A549 (cell line): ENCODE measurements around the gene KDM5C. TPM values are rescaled to one million over a fixed set of nuclear protein-coding genes. Genes with fewer than 3 reads are reported as not detected.

ENCODE experiments used
- ATAC-seq, 2 experiments: fragments of 200-7000 bp in 1 of 2; fragments of >200 bp in 1 of 2; cut with Nextera tagmentation in 1 of 2; cut with Tn5 transposase in 1 of 2; 3 replicates each; pipeline versions ENCODE4 v1.8.0 to v1.9.1; 2018 to 2020; ENCODE audit warnings: mild to moderate bottlenecking in 1 of 2, moderate library complexity in 1 of 2
- CTCF ChIA-PET: fragments of 300-600 bp; sonication (Branson Sonifier 250); formaldehyde crosslinking; extraction: SDS; loops from one replicate; lab custom pipeline; 2021; ENCODE audit warnings: antibody characterized with exemption, inconsistent platforms; lab: Yijun Ruan, JAX
- POLR2A ChIA-PET: fragments of 350-600 bp; formaldehyde crosslinking; extraction: SDS; loops from one replicate; lab custom pipeline; 2021; ENCODE audit warnings: antibody characterized with exemption, inconsistent platforms; lab: Yijun Ruan, JAX
- DNase-seq, 2 experiments: peaks; one replicate each; pipeline versions ENCODE4 v3.0.0 to v3.0.0-alpha.2; 2011 to 2016; ENCODE audit warnings: low read depth in 1 of 2, low spot score in 1 of 2
- FAIRE-seq: peaks from 2 replicates; lab custom pipeline; 2011; peaks lifted over from hg19 to GRCh38; lab: Jason Lieb, UNC
- H3K27ac ChIP-seq, 2 experiments: fragments of >200 bp; sonication (Bioruptor Twin); formaldehyde crosslinking; 3 replicates each; pipeline ENCODE4 v1.5.1; 2016 to 2017
- H3K4me1 ChIP-seq: fragments of >200 bp; sonication (Bioruptor Twin); formaldehyde crosslinking; 3 replicates; pipeline ENCODE4 v1.6.1; 2016
- H3K4me2 ChIP-seq: fragments of >200 bp; sonication (Bioruptor Twin); formaldehyde crosslinking; 3 replicates; pipeline ENCODE4 v1.6.1; 2016
- H3K4me3 ChIP-seq: fragments of >200 bp; sonication (Bioruptor Twin); formaldehyde crosslinking; 3 replicates; pipeline ENCODE4 v1.5.1; 2016
- H3K9me3 ChIP-seq: fragments of >200 bp; sonication (Bioruptor Twin); formaldehyde crosslinking; 3 replicates; pipeline ENCODE4 v1.6.1; 2016
- BCL3 ChIP-seq: fragments of >200 bp; sonication (Bioruptor Twin); formaldehyde crosslinking; IDR thresholded peaks from 3 replicates; pipeline ENCODE4 v1.6.1; 2016
- CBX2 ChIP-seq: fragments of 200-600 bp; sonication (generic); IDR thresholded peaks from 2 replicates; pipeline ENCODE4 v1.6.1; 2016; ENCODE audit warnings: low read depth, mild to moderate bottlenecking, borderline replicate concordance
- CEBPB ChIP-seq, 2 experiments: fragments of >200 bp in 1 of 2; sonication (Bioruptor Twin) in 1 of 2; formaldehyde crosslinking in 1 of 2; IDR thresholded peaks; 2 replicates each; pipeline ENCODE4 v1.6.1; 2012 to 2016
- CHD2 ChIP-seq: fragments of 150-350 bp; IDR thresholded peaks from 2 replicates; pipeline ENCODE4 v1.6.1; 2014; ENCODE audit warnings: low read length; ENCODE audit not compliant: partially characterized antibody
- EHF ChIP-seq: fragments of 250-450 bp; sonication (Bioruptor Pico); IDR thresholded peaks from 2 replicates; pipeline ENCODE4 v1.5.0; 2020; ENCODE audit warnings: mild to moderate bottlenecking
- EHMT2 ChIP-seq: fragments of 200-600 bp; sonication (generic); IDR thresholded peaks from 2 replicates; pipeline ENCODE4 v1.6.1; 2016; ENCODE audit warnings: antibody characterized with exemption, low read depth, mild to moderate bottlenecking, moderate library complexity
- ELK1 ChIP-seq: fragments of 150-350 bp; IDR thresholded peaks from 2 replicates; pipeline ENCODE4 v1.6.1; 2014; ENCODE audit warnings: low read depth, mild to moderate bottlenecking, low read length
- EP300 ChIP-seq, 2 experiments: fragments of >200 bp; sonication (Bioruptor Twin); formaldehyde crosslinking; IDR thresholded peaks; 2 replicates in 1 of 2; 3 replicates in 1 of 2; pipeline ENCODE4 v1.6.1; 2016 to 2017
- GATA3 ChIP-seq: IDR thresholded peaks from 2 replicates; pipeline ENCODE4 v1.6.1; 2012; ENCODE audit warnings: borderline replicate concordance
- HDAC2 ChIP-seq: fragments of 200-600 bp; sonication (generic); IDR thresholded peaks from 2 replicates; pipeline ENCODE4 v1.6.1; 2016
- HOXA7 ChIP-seq: fragments of 250-450 bp; sonication (Bioruptor Pico); IDR thresholded peaks from 2 replicates; pipeline ENCODE4 v1.5.0; 2020; ENCODE audit warnings: mild to moderate bottlenecking, moderate library complexity
- HOXB13 ChIP-seq: fragments of 250-450 bp; sonication (Bioruptor Pico); IDR thresholded peaks from 2 replicates; pipeline ENCODE4 v1.5.0; 2020; ENCODE audit warnings: low read depth, mild to moderate bottlenecking, moderate library complexity
- HOXB5 ChIP-seq: fragments of 250-450 bp; sonication (Bioruptor Pico); IDR thresholded peaks from 2 replicates; pipeline ENCODE4 v1.5.0; 2020; ENCODE audit warnings: mild to moderate bottlenecking, moderate library complexity
- JUNB ChIP-seq: fragments of >200 bp; sonication (Bioruptor Twin); formaldehyde crosslinking; IDR thresholded peaks from 2 replicates; pipeline ENCODE4 v1.6.1; 2016
- MAFK ChIP-seq: fragments of 450-650 bp; IDR thresholded peaks from 2 replicates; pipeline ENCODE4 v1.6.1; 2014; ENCODE audit not compliant: partially characterized antibody
- MAZ ChIP-seq: fragments of 150-350 bp; IDR thresholded peaks from 2 replicates; pipeline ENCODE4 v1.6.1; 2014; ENCODE audit warnings: antibody characterized with exemption, low read depth, low read length, borderline replicate concordance
- MYC ChIP-seq: IDR thresholded peaks from 2 replicates; pipeline ENCODE4 v1.6.1; 2012; ENCODE audit warnings: mild to moderate bottlenecking, inconsistent platforms, low read length, improper control_type of control experiment, borderline replicate concordance
- NPAS2 ChIP-seq: fragments of 250-450 bp; sonication (Bioruptor Pico); IDR thresholded peaks from 2 replicates; pipeline ENCODE4 v1.8.0; 2022; ENCODE audit warnings: mild to moderate bottlenecking, moderate library complexity, borderline replicate concordance
- PHF8 ChIP-seq: fragments of 200-600 bp; sonication (generic); IDR thresholded peaks from 2 replicates; pipeline ENCODE4 v1.6.1; 2016; ENCODE audit warnings: low read depth, mild to moderate bottlenecking, antibody characterized with exemption, moderate library complexity, borderline replicate concordance
- RAD21 ChIP-seq, 2 experiments: fragments of >200 bp in 1 of 2; sonication (Bioruptor Twin) in 1 of 2; formaldehyde crosslinking in 1 of 2; IDR thresholded peaks in 1 of 2; conservative IDR thresholded peaks in 1 of 2; 2 replicates in 1 of 2; 3 replicates in 1 of 2; pipeline ENCODE4 v1.6.1; 2012 to 2018; ENCODE audit warnings: inconsistent platforms in 1 of 2
- RCOR1 ChIP-seq: fragments of 150-350 bp; IDR thresholded peaks from 2 replicates; pipeline ENCODE4 v1.6.1; 2014; ENCODE audit warnings: antibody characterized with exemption, low read length, low read depth
- SMC3 ChIP-seq: fragments of >200 bp; sonication (Bioruptor Twin); formaldehyde crosslinking; IDR thresholded peaks from 3 replicates; pipeline ENCODE4 v1.6.1; 2018; ENCODE audit warnings: inconsistent platforms
- TP53 ChIP-seq: fragments of 250-450 bp; sonication (Bioruptor Pico); IDR thresholded peaks from 2 replicates; pipeline ENCODE4 v1.5.0; 2021; ENCODE audit warnings: mild to moderate bottlenecking, moderate library complexity
- USF2 ChIP-seq: fragments of 450-650 bp; IDR thresholded peaks from 2 replicates; pipeline ENCODE4 v1.6.1; 2014; ENCODE audit warnings: antibody characterized with exemption
- ZC3H11A ChIP-seq: fragments of 450-650 bp; IDR thresholded peaks from 2 replicates; pipeline ENCODE4 v1.6.1; 2014; ENCODE audit warnings: antibody characterized with exemption, mild to moderate bottlenecking
- WGBS: methylation state at CpG from one replicate; pipeline ENCODE4 v1.1.6; 2017; ENCODE audit errors: missing lambda C conversion rate; 5-methylcytosine and 5-hydroxymethylcytosine counted together
- polyA plus RNA-seq, 4 experiments: library from polyadenylated mRNA; depleted of rRNA in 3 of 4; stranded (reverse); fragments of >200 nt; fragmentation: RNase III in 1 of 4; extraction: RNeasy Plus Mini Kit Qiagen cat#74134 plus additional on column Dnase treatment in 1 of 4; gene quantifications; 2 replicates in 3 of 4; 3 replicates in 1 of 4; pipeline ENCODE4 v1.2.3, GENCODE V29; 2011 to 2017
- TF ChIP-seq, protein P1 (sequence below): fragments of >200 bp; sonication (Bioruptor Twin); formaldehyde crosslinking; IDR thresholded peaks from 2 replicates; pipeline ENCODE4 v1.6.1; 2016
- TF ChIP-seq, protein P2 (sequence below): fragments of >200 bp; sonication (Bioruptor Twin); formaldehyde crosslinking; IDR thresholded peaks from 3 replicates; pipeline ENCODE4 v1.5.1; 2016

KDM5C gene
- polyA plus RNA-seq, 2 of the 4 experiments (the other 2 are of a cell fraction), result 46.5 to 66.8 TPM

DNA sequence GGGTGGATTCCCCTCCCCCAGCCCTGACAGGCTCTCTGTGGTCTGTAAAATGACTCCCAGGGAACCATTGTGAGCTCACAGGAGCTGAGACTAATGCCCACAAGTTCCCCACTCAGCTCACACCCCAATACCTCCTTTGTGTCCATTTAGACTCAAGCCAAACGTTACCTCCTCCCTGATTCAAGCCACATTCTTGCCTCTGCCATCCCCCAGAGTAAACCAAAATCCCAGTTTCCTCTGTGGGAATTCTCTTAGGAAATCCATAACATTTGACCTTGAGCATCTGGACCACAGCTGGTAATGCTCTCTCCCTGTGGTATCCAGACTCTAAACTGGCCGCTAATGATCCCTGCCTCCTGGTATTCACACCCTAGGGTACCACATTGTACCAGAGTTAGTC lies 26.3 kb upstream of the KDM5C start:
- WGBS, result 88% methylated on average over 2 of the region's 2 CpGs
- FAIRE-seq (no peak), DNase-seq (no peak)
- H3K4me1 ChIP-seq, result peaks cover 15% of the 10 kb centered on the region; the same call in 2 of the 3 replicates
- ChIA-PET CTCF (interaction anchor here (0.9 to 5.8 kb wide), 7 partner anchors 11 to 231 kb away, joined by 3 to 26 read pairs (median 4); no protein-coding TSS in a partner anchor), POLR2A (no interaction called here)
- H3K27ac ChIP-seq, result peak overlapping the region in 1 of 2 experiments; percentile 67; a peak in 1 of 6 replicates
- H3K4me3 ChIP-seq, result no peak overlapping the region
- TF ChIP-seq ELK1, result no peak
- TF ChIP-seq JUNB, result no peak
- TF ChIP-seq HOXB5 (CRISPR knock-in tag), result no peak
- no peak for TF ChIP-seq HOXA7
- TF ChIP-seq MYC, result no peak
- TF ChIP-seq, all 56 proteins: peak for 0
- H3K4me2 ChIP-seq, result no peak overlapping the region
- H3K9me3 ChIP-seq, result no peaks in the 10 kb centered on the region
- ATAC-seq, result no peak

GRCh38 chrX:53250556-53250955 lies 25.5 kb upstream of the KDM5C start:
- ChIA-PET POLR2A (no interaction called here), CTCF (interaction anchor here (1.2 to 5.8 kb wide), 7 partner anchors 11 to 185 kb away, joined by 3 to 26 read pairs (median 6); no protein-coding TSS in a partner anchor)
- FAIRE-seq, result no peak
- H3K4me3 ChIP-seq, result no peak overlapping the region
- no peaks in the 10 kb centered on the region for H3K9me3 ChIP-seq
- TF ChIP-seq CEBPB (IDR thresholded peaks at IDR 0.05) (no peak), HOXB13 (CRISPR knock-in tag) (no peak), RCOR1 (no peak), EHMT2 (no peak), EP300 (IDR thresholded peaks at IDR 0.05) (no peak), TP53 (no peak), MYC (no peak), NPAS2 (CRISPR knock-in tag) (no peak), CBX2 (no peak), USF2 (no peak), PHF8 (no peak)
- TF ChIP-seq, protein P1, sequence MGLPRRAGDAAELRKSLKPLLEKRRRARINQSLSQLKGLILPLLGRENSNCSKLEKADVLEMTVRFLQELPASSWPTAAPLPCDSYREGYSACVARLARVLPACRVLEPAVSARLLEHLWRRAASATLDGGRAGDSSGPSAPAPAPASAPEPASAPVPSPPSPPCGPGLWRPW, result no peak
- ATAC-seq, result no peak; a peak in 1 of 6 replicates
- no peak overlapping the region for H3K4me2 ChIP-seq
- peaks cover 15% of the 10 kb centered on the region; the same call in 2 of the 3 replicates for H3K4me1 ChIP-seq
- no CpG with 5 or more reads among the region's 19 CpGs for WGBS
- DNase-seq, result no peak
- H3K27ac ChIP-seq, result peak overlapping the region in 1 of 2 experiments; percentile 67; a peak in 2 of 6 replicates

- FAIRE-seq, result peak; percentile 32
- 17% methylated on average over 1 of the region's 1 CpG for WGBS
- peak in 1 of 2 experiments; percentile 62; a peak in 2 of 6 replicates for ATAC-seq
- POLR2A ChIA-PET, result no interaction called here
- CTCF ChIA-PET, result interaction anchor here (0.6 to 5.8 kb wide), 18 partner anchors 9 to 198 kb away, joined by 3 to 26 read pairs (median 4); partner anchors contain the start of gene IQSEC2
- H3K27ac ChIP-seq, result peak overlapping the region in 1 of 2 experiments; percentile 67; a peak in 2 of 6 replicates
- H3K9me3 ChIP-seq, result no peaks in the 10 kb centered on the region
- DNase-seq, result no peak
- H3K4me2 ChIP-seq, result no peak overlapping the region
- H3K4me1 ChIP-seq, result peaks cover 15% of the 10 kb centered on the region; the same call in 2 of the 3 replicates
- no peak overlapping the region for H3K4me3 ChIP-seq
- peak; percentile 31; the same call in 1 of the 3 replicates for TF ChIP-seq SMC3
- TF ChIP-seq GATA3, result no peak
- no peak for TF ChIP-seq EHF
- TF ChIP-seq, protein P2, sequence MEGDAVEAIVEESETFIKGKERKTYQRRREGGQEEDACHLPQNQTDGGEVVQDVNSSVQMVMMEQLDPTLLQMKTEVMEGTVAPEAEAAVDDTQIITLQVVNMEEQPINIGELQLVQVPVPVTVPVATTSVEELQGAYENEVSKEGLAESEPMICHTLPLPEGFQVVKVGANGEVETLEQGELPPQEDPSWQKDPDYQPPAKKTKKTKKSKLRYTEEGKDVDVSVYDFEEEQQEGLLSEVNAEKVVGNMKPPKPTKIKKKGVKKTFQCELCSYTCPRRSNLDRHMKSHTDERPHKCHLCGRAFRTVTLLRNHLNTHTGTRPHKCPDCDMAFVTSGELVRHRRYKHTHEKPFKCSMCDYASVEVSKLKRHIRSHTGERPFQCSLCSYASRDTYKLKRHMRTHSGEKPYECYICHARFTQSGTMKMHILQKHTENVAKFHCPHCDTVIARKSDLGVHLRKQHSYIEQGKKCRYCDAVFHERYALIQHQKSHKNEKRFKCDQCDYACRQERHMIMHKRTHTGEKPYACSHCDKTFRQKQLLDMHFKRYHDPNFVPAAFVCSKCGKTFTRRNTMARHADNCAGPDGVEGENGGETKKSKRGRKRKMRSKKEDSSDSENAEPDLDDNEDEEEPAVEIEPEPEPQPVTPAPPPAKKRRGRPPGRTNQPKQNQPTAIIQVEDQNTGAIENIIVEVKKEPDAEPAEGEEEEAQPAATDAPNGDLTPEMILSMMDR, result peak; percentile 37; the same call in 2 of the 3 replicates
- TF ChIP-seq MYC, result no peak
- TF ChIP-seq RAD21 (conservative IDR thresholded peaks at IDR 0.05 in 1 of 2, IDR thresholded peaks at IDR 0.05 in 1 of 2), result peak; percentile 42 to 48; a peak in 4 of 5 replicates
- TF ChIP-seq MAFK, result no peak
- TF ChIP-seq HDAC2, result no peak
- no peak for TF ChIP-seq BCL3
- TF ChIP-seq, protein P1, result no peak
- TF ChIP-seq ZC3H11A, result no peak
- no peak for TF ChIP-seq CEBPB (IDR thresholded peaks at IDR 0.05)
- TF ChIP-seq CHD2, result no peak
- TF ChIP-seq MAZ, result no peak
- no peak for TF ChIP-seq CBX2
- TF ChIP-seq EHMT2, result no peak
- TF ChIP-seq EP300 (IDR thresholded peaks at IDR 0.05), result no peak
These were observed 24.5 kb upstream of the KDM5C start for GRCh38 chrX:53249408-53250042.
